Right atrium auricular region (tissue), 2 donors: ENCODE measurements around the gene ZNF469. TPM values are rescaled to one million over a fixed set of nuclear protein-coding genes. Genes with fewer than 3 reads are reported as not detected.

ENCODE experiments used
- DNase-seq: peaks from one replicate; pipeline ENCODE4 v3.0.0-alpha.2; 2019; ENCODE audit warnings: low spot score
- H3K27ac ChIP-seq, 2 donors: fragments of 200-600 bp; sonication (generic); 1 replicate in 1 of 2; 2 replicates in 1 of 2; pipeline ENCODE4 v1.5.1; 2016 to 2019
- H3K27me3 ChIP-seq, 2 donors: fragments of 200-600 bp; sonication (generic); one replicate each; pipeline versions ENCODE4 v1.5.1 to v1.6.0; 2017 to 2019
- H3K36me3 ChIP-seq: fragments of 200-600 bp; sonication (generic); one replicate; pipeline ENCODE4 v1.5.1; 2016
- H3K4me1 ChIP-seq, 2 donors: fragments of 200-600 bp; sonication (generic); one replicate each; pipeline versions ENCODE4 v1.5.1 to v1.6.0; 2017 to 2019
- H3K4me3 ChIP-seq, 2 donors: fragments of 200-600 bp; sonication (generic); 1 replicate in 1 of 2; 2 replicates in 1 of 2; pipeline ENCODE4 v1.5.1; 2017 to 2019; ENCODE audit warnings: mild to moderate bottlenecking in 1 of 2, moderate library complexity in 1 of 2
- H3K9me3 ChIP-seq, 2 donors: fragments of 200-600 bp; sonication (generic); one replicate each; pipeline ENCODE4 v1.5.1; 2019
- CTCF ChIP-seq, 2 donors: fragments of 200-600 bp; sonication (generic); IDR thresholded peaks; one replicate each; pipeline ENCODE4 v1.5.1; 2019; ENCODE audit warnings: antibody characterized with exemption in 2 of 2
- total RNA-seq, 2 donors: library from RNA; depleted of rRNA; stranded (reverse); fragments of >200 nt; gene quantifications; one replicate each; pipeline ENCODE4 v1.1.0, GENCODE V29; 2016

The ZNF469 gene
- total RNA-seq, 2 donors from 2014 or later, result 0.56 to 0.83 TPM

- H3K4me3 ChIP-seq, result no peak overlapping the region
- no peak for DNase-seq
- no peak overlapping the region for H3K27ac ChIP-seq
- H3K36me3 ChIP-seq, result no peaks in the 10 kb centered on the region
- no peaks in the 10 kb centered on the region for H3K4me1 ChIP-seq
- peaks cover 0 to 10% of the 10 kb centered on the region in 2 donors for H3K9me3 ChIP-seq
- TF ChIP-seq CTCF (IDR thresholded peaks at IDR 0.05), result no peak
- H3K27me3 ChIP-seq, result no peaks in the 10 kb centered on the region
Measured at GRCh38 chr16:88342491-88342890, 40.3 kb upstream of the ZNF469 start.

DNA sequence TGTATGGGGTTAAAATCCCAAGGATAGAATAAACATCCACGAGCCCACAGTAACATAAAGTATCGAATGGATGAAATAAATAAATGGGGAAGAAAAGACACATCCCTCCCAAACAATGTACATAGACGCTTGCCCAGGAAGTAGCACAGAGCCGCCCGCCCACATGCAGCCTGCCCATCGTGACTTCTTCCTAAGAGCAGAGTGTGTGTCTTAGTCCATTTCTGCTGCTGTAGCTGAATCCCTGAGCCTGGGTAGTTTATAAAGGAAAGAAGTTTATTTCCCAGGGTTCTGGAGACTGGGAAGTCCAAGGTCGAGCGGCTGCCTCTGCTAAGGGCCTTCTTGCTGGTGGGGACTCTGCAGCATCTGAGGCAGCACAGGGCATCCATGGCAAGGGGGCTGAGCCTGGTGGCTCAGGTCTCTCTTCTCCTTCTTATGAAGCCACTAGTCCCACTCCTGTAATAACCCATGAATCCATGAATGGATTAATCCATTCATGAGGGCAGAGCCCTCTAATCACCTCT, 39.4 kb upstream of the ZNF469 start:
- Histone ChIP-seq H3K36me3 (no peaks in the 10 kb centered on the region), H3K4me1 (no peaks in the 10 kb centered on the region), H3K4me3 (no peak overlapping the region), H3K27me3 (no peaks in the 10 kb centered on the region), H3K9me3 (peaks cover 0 to 10% of the 10 kb centered on the region in 2 donors), H3K27ac (no peak overlapping the region)
- no peak for DNase-seq
- TF ChIP-seq CTCF (IDR thresholded peaks at IDR 0.05), result no peak

GRCh38 chr16:88344411-88345030, 38.2 kb upstream of the ZNF469 start:
- H3K27me3 ChIP-seq, result no peaks in the 10 kb centered on the region
- H3K36me3 ChIP-seq, result no peaks in the 10 kb centered on the region
- H3K4me3 ChIP-seq, result no peak overlapping the region
- H3K4me1 ChIP-seq, result no peaks in the 10 kb centered on the region
- no peak for TF ChIP-seq CTCF (IDR thresholded peaks at IDR 0.05)
- H3K27ac ChIP-seq, result no peak overlapping the region
- H3K9me3 ChIP-seq, result peaks cover 0 to 10% of the 10 kb centered on the region in 2 donors
- DNase-seq, result no peak

DNA sequence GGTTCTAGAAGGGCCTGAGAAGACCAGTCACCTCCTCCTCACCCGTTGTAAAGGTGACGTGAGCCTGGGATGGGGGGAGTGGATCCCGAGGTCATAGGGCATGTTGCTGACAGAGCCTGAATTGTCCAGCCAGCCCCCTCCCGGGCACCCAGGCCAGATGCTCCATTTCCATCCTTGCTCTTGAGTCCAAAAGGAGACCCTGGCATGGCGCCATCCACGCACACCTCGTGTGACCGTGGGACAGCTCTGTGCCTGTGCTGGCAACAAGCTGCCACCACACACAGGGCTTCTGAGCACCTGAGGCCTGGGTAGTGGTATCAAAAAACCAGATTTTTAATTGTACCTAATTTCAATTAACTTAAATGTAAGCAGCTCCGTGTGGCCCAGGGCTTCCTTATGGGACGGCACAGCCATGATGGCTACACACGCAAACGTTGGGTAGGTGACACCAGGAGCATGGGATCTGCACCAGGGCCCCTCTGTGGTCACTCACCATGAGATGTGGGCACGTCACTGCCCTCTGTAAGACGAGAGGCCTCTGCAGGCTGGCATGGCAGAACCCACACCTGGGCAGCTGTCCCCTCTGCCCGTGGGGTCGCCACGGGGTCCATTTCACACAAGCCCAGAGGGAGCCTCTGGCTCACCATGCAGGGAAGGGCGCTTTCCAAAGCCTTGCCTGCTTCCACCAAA, 37.6 kb upstream of the ZNF469 start:
- no peak for DNase-seq
- H3K36me3 ChIP-seq, result no peaks in the 10 kb centered on the region
- no peak overlapping the region for H3K4me3 ChIP-seq

DNA sequence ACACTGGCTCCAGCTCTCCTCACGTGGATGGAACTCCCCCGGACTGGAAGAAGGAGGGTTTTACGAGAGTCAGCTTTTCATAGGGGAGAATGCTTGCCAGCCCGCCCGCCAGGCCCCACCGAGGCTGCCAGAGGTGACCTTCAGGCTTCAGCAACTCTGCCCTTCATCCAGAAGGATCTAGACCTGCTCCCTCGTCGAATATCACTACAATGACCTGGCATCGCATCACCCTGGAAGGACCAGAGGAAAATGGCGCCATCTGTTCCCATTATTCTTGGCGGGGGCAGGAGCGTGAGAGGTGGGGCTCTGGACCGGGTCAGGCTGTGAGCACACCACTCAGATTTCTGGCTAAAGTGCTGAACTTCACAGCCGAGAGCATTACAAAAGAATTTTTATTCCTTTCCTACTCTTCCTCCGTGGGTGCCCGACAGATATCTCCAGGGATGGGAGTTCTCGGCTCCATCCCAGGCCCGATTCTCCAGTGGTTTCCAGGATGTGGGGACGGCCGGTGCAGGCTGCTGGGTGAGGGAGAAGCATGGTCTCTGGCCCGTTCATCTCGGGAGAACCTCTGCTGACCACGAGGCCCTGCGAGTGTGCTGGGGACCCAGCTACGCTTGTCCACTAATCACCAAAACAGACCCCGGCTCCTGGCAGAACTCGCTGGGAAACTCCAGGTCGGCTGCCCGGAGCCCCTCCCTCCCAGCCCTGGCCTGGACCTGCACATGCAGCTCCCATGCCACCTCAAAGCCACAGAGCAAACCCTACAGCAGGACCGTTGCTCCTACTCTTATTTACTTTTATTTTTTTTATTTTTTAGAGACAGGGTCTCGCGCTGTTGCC, 36.8 kb upstream of the ZNF469 start:
- H3K27ac ChIP-seq, result no peak overlapping the region
- H3K4me3 ChIP-seq, result no peak overlapping the region
- no peak for TF ChIP-seq CTCF (IDR thresholded peaks at IDR 0.05)
- no peaks in the 10 kb centered on the region for H3K4me1 ChIP-seq
- H3K36me3 ChIP-seq, result no peaks in the 10 kb centered on the region
- peaks cover 0 to 10% of the 10 kb centered on the region in 2 donors for H3K9me3 ChIP-seq
- H3K27me3 ChIP-seq, result no peaks in the 10 kb centered on the region
- DNase-seq, result no peak

More for the DNA sequence above, 37.6 kb upstream of the ZNF469 start:
- H3K27ac ChIP-seq, result no peak overlapping the region
- peaks cover 0 to 10% of the 10 kb centered on the region in 2 donors for H3K9me3 ChIP-seq
- H3K27me3 ChIP-seq, result no peaks in the 10 kb centered on the region
- H3K4me1 ChIP-seq, result no peaks in the 10 kb centered on the region
- no peak for TF ChIP-seq CTCF (IDR thresholded peaks at IDR 0.05)
